Cardiac muscle cell (in vitro differentiated cells and primary cell): ENCODE results near the gene SERINC5. TPM values are rescaled to one million over a fixed set of nuclear protein-coding genes. Genes with fewer than 3 reads are reported as not detected.

ENCODE experiments used
- DNase-seq, 2 donors: peaks; one replicate each; pipeline versions ENCODE4 v3.0.0 to v3.0.0-alpha.2; 2010 to 2017; ENCODE audit warnings: low read depth in 1 of 2, low spot score in 1 of 2
- H3K27ac ChIP-seq: fragments of 200-600 bp; sonication (generic); 2 replicates; pipeline ENCODE4 v1.5.1; 2016
- H3K27me3 ChIP-seq: fragments of 200-600 bp; sonication (generic); 2 replicates; pipeline ENCODE4 v1.6.0; 2016; ENCODE audit warnings: control low read depth
- H3K36me3 ChIP-seq: fragments of 200-600 bp; sonication (generic); 2 replicates; pipeline ENCODE4 v1.5.1; 2016; ENCODE audit warnings: control low read depth
- H3K4me1 ChIP-seq: fragments of 200-600 bp; sonication (generic); 2 replicates; pipeline ENCODE4 v1.8.1; 2017; ENCODE audit warnings: low read depth, mild to moderate bottlenecking, mixed run types
- H3K4me3 ChIP-seq: fragments of 200-600 bp; sonication (generic); 2 replicates; pipeline ENCODE4 v1.5.1; 2016; ENCODE audit warnings: mild to moderate bottlenecking
- H3K9me3 ChIP-seq: fragments of 200-600 bp; sonication (generic); 2 replicates; pipeline ENCODE4 v1.5.1; 2017; ENCODE audit warnings: low read depth, mild to moderate bottlenecking, control low read depth
- CTCF ChIP-seq: IDR thresholded peaks from 2 replicates; pipeline ENCODE4 v1.5.1; 2012; ENCODE audit warnings: low read depth, mild to moderate bottlenecking, low read length
- polyA plus RNA-seq: library from polyadenylated mRNA; unstranded; fragments of >200 nt; fragmentation: Nextera tagmentation; extraction: Ambion mirVana; gene quantifications from 2 replicates; pipeline ENCODE4 v1.2.1, GENCODE V29; 2016
- total RNA-seq: library from RNA; depleted of rRNA; stranded (reverse); fragments of >200 nt; gene quantifications from 2 replicates; pipeline ENCODE4 v1.2.3, GENCODE V29; 2016

Gene SERINC5
- total and polyA plus RNA-seq, 2 experiments from 2014 or later: 10.8 to 33.6 TPM

DNA sequence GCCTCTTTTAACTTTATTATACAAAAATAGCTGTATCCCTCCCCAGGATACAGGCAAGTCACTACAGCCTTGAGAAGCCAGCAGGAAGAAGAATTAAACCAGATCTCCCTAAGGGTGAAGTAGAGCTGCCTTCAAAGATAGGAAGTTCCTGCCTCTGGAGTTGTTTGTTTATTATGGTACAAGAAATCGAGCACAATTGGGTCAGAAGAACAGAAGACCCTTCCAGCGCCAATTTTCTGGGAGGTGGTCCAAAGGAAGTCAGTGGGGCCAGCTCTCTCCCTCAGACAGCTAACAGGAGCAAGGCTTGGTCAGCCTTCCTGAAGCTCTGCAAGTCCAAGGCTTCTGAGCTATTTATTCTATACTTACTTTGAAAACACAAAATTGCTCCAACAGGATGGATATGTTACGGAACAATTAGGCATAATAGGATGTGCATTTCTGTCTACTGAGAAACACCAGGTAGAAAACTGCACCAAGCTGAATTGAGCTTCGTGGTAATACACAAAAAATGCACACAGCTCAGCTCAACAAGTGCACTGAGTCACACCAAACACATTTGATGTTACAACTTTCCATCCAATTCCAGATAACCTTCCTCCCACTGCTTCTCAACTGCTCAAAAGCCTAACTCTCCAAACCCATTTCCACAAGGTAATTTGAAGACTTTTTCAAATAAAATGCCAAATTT is 16.0 kb downstream of the SERINC5 start:
- DNase-seq: peak in 1 of 2 donors; percentile 32
- Histone ChIP-seq H3K27ac (peak overlapping the region; percentile 57), H3K27me3 (no peaks in the 10 kb centered on the region), H3K4me1 (peaks cover 14% of the 10 kb centered on the region), H3K4me3 (no peak overlapping the region), H3K9me3 (no peaks in the 10 kb centered on the region), H3K36me3 (no peaks in the 10 kb centered on the region)
- TF ChIP-seq CTCF: no peak

DNA sequence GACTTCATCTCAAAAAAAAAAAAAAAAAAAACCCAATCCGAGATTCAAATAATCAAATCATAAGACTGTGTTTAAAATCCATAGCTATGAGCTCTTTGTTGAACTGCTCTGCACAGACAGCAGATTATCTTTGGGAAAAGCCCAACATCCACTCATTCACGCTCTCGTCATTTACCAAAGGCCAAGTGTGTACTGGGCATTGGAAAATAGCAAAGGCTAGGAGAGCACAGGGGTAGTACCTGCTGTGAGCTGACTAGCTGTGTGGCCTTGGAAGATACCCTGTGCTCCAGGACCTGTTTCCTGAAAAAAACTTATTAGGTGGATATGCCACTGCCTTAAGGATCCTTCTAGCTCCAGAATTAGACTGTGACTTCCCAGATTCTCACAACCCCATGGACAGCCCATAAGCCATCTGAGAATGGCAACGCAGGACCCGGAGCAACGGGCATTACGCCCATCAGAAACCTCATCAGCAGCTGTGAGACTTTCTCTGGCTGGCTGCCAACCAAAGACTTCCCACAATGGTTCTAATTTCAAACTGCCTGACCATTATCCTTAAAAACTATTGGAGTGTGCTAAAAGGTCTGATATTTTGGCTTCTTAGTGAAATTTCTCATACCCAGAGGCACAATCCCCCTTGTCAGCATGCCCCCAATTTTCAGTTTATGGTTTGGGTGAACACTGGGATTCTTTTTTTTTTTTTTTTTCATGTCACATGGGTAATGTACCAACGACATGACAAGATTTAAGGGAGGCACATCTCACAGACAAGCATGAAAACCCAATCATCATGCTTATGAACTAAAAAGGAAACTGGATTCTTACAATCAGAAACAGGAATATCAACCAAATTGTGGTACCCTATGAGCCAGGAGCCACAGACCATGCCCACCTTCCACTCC is 16.8 kb downstream of the SERINC5 start:
- Histone ChIP-seq H3K36me3 (no peaks in the 10 kb centered on the region), H3K4me3 (no peak overlapping the region), H3K27ac (peak overlapping the region; percentile 72), H3K4me1 (peaks cover 14% of the 10 kb centered on the region), H3K9me3 (no peaks in the 10 kb centered on the region), H3K27me3 (no peaks in the 10 kb centered on the region)
- no peak for TF ChIP-seq CTCF
- peak; percentile 64 to 75 for DNase-seq

- Histone ChIP-seq H3K4me1 (peaks cover 14% of the 10 kb centered on the region), H3K27me3 (no peaks in the 10 kb centered on the region), H3K36me3 (no peaks in the 10 kb centered on the region), H3K4me3 (no peak overlapping the region), H3K9me3 (no peaks in the 10 kb centered on the region), H3K27ac (no peak overlapping the region)
- no peak for TF ChIP-seq CTCF
- no peak for DNase-seq
These were observed 17.8 kb downstream of the SERINC5 start for GRCh38 chr5:80238097-80238496.

DNA sequence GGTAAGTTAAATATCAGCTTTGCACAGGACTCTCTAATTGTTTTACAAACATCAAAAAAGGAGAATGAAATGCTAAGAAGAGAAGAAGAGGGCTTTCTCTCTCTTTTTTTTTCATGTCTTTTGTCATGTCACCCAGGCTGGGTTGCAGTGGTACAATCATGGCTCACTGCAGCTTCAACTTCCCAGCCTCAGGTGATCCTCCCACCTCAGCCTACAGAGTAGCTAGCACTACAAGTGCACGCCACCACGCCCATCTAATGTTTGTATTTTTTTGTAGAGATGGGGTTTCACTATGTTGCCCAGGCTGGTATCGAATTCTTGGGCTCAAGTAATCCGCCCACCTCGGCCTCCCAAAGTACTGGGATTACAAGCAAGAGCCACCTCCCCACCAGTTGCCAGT is 18.6 kb downstream of the SERINC5 start:
- TF ChIP-seq CTCF: no peak
- Histone ChIP-seq H3K4me1 (peaks cover 14% of the 10 kb centered on the region), H3K27ac (no peak overlapping the region), H3K9me3 (no peaks in the 10 kb centered on the region), H3K27me3 (no peaks in the 10 kb centered on the region), H3K4me3 (no peak overlapping the region), H3K36me3 (no peaks in the 10 kb centered on the region)
- no peak for DNase-seq

- no peaks in the 10 kb centered on the region for H3K27me3 ChIP-seq
- peaks cover 7% of the 10 kb centered on the region for H3K4me1 ChIP-seq
- H3K36me3 ChIP-seq: no peaks in the 10 kb centered on the region
- H3K4me3 ChIP-seq: no peak overlapping the region
- no peak overlapping the region for H3K27ac ChIP-seq
- TF ChIP-seq CTCF: no peak
- no peaks in the 10 kb centered on the region for H3K9me3 ChIP-seq
- no peak for DNase-seq
These were observed 21.5 kb downstream of the SERINC5 start for GRCh38 chr5:80234116-80234948.
